ENCODE data around the gene DPY19L1.
"Not testable (repeated sequence)": the region's sequence is repeated elsewhere in the genome, so short reads cannot be mapped to it uniquely, and the experiment has no call there.

Gene DPY19L1

GRCh38 chr7:34995757-34996156, 41.5 kb downstream of the DPY19L1 start:
- Histone ChIP-seq H3K9me3 (replicated peaks in 1 of 11) (no peaks in the 10 kb centered on the region), H3K36me3 (peaks cover 0 to 4% (median 0%) of the 10 kb centered on the region in 11 experiments; a peak in 1 of 22 replicates), H3K4me1 (no peaks in the 10 kb centered on the region), H3K4me2 (no peak overlapping the region), H4K20me1 (no peaks in the 10 kb centered on the region), H3K9ac (no peak overlapping the region), H3K27ac (no peak overlapping the region), H3K27me3 (no peaks in the 10 kb centered on the region), H3K4me3 (no peak overlapping the region)
- TF ChIP-seq Cebpa-rat (IDR thresholded peaks at IDR 0.05), result no peak

- Histone ChIP-seq H3K9me3 (replicated peaks in 1 of 11) (no peaks in the 10 kb centered on the region), H3K27me3 (no peaks in the 10 kb centered on the region), H3K27ac (no peak overlapping the region), H3K36me3 (peaks cover 0 to 11% (median 0%) of the 10 kb centered on the region in 11 experiments; a peak in 3 of 22 replicates), H3K4me2 (no peak overlapping the region), H3K9ac (no peak overlapping the region), H3K4me1 (no peaks in the 10 kb centered on the region), H3K4me3 (no peak overlapping the region), H4K20me1 (no peaks in the 10 kb centered on the region)
- no peak for TF ChIP-seq Cebpa-rat (IDR thresholded peaks at IDR 0.05)
These were observed 45.1 kb downstream of the DPY19L1 start for GRCh38 chr7:34991938-34992840.

- H3K27ac ChIP-seq; H3K9ac ChIP-seq; H3K9me3 ChIP-seq (replicated peaks in 1 of 11); H4K20me1 ChIP-seq; H3K4me1 ChIP-seq; H3K4me3 ChIP-seq; H3K4me2 ChIP-seq; H3K27me3 ChIP-seq: not testable (repeated sequence)
- peaks cover 0 to 21% (median 0%) of the 10 kb centered on the region in 11 experiments; a peak in 3 of 22 replicates for H3K36me3 ChIP-seq
These were observed 48.7 kb downstream of the DPY19L1 start for GRCh38 chr7:34988442-34989125.

GRCh38 chr7:34985155-34985554, 52.1 kb downstream of the DPY19L1 start:
- H3K27ac ChIP-seq; H3K4me3 ChIP-seq; H3K9ac ChIP-seq; H3K9me3 ChIP-seq (replicated peaks in 1 of 11); H3K27me3 ChIP-seq; H3K4me1 ChIP-seq; H4K20me1 ChIP-seq; H3K4me2 ChIP-seq: not testable (repeated sequence)
- H3K36me3 ChIP-seq, result peaks cover 0 to 38% (median 0%) of the 10 kb centered on the region in 11 experiments; a peak in 6 of 22 replicates

GRCh38 chr7:34984140-34984539, 53.1 kb downstream of the DPY19L1 start:
- H4K20me1 ChIP-seq; H3K9ac ChIP-seq; H3K4me2 ChIP-seq; H3K9me3 ChIP-seq (replicated peaks in 1 of 11); H3K27me3 ChIP-seq; H3K27ac ChIP-seq; H3K4me1 ChIP-seq; H3K4me3 ChIP-seq: not testable (repeated sequence)
- peaks cover 0 to 34% (median 0%) of the 10 kb centered on the region in 11 experiments; a peak in 6 of 22 replicates for H3K36me3 ChIP-seq

GRCh38 chr7:34982371-34983019, 54.8 kb downstream of the DPY19L1 start:
- Histone ChIP-seq H3K9me3 (replicated peaks in 1 of 11) (no peaks in the 10 kb centered on the region), H3K4me1 (no peaks in the 10 kb centered on the region), H3K9ac (no peak overlapping the region), H3K4me3 (no peak overlapping the region), H3K27ac (no peak overlapping the region), H3K36me3 (peaks cover 0 to 37% (median 0%) of the 10 kb centered on the region in 11 experiments; a peak in 5 of 22 replicates), H4K20me1 (no peaks in the 10 kb centered on the region), H3K4me2 (no peak overlapping the region), H3K27me3 (no peaks in the 10 kb centered on the region)
- no peak for TF ChIP-seq Cebpa-rat (IDR thresholded peaks at IDR 0.05)

GRCh38 chr7:34979124-34979523, 58.2 kb downstream of the DPY19L1 start:
- not testable (repeated sequence) for H3K27ac ChIP-seq, H3K4me1 ChIP-seq, H3K9ac ChIP-seq, H4K20me1 ChIP-seq, H3K4me2 ChIP-seq, H3K4me3 ChIP-seq, H3K27me3 ChIP-seq
- Histone ChIP-seq H3K36me3 (peaks cover 0 to 45% (median 12%) of the 10 kb centered on the region in 11 experiments; a peak in 14 of 22 replicates), H3K9me3 (replicated peaks in 1 of 11) (peaks cover 0 to 18% (median 11%) of the 10 kb centered on the region in 11 experiments; a peak in 15 of 22 replicates)

GRCh38 chr7:34973400-34973760, 63.9 kb downstream of the DPY19L1 start:
- H3K4me3 ChIP-seq, result no peak overlapping the region
- H3K4me2 ChIP-seq, result no peak overlapping the region
- peaks cover 10 to 52% (median 26%) of the 10 kb centered on the region in 11 experiments; a peak in 19 of 22 replicates for H3K36me3 ChIP-seq
- H3K9ac ChIP-seq, result no peak overlapping the region
- peaks cover 0 to 10% (median 4%) of the 10 kb centered on the region in 10 experiments; a peak in 8 of 20 replicates for H3K4me1 ChIP-seq
- TF ChIP-seq Cebpa-rat (IDR thresholded peaks at IDR 0.05), result no peak
- H3K9me3 ChIP-seq (replicated peaks in 1 of 11), result peaks cover 0 to 18% (median 11%) of the 10 kb centered on the region in 11 experiments; a peak in 15 of 22 replicates
- no peaks in the 10 kb centered on the region for H3K27me3 ChIP-seq
- no peak overlapping the region for H3K27ac ChIP-seq
- H4K20me1 ChIP-seq, result no peaks in the 10 kb centered on the region

- H3K4me3 ChIP-seq, H3K4me2 ChIP-seq, H3K27ac ChIP-seq, H3K27me3 ChIP-seq, H3K9ac ChIP-seq, H4K20me1 ChIP-seq: not testable (repeated sequence)
- H3K9me3 ChIP-seq (replicated peaks in 1 of 11), result peaks cover 0 to 18% (median 11%) of the 10 kb centered on the region in 11 experiments; a peak in 15 of 22 replicates
- peaks cover 0 to 10% (median 4%) of the 10 kb centered on the region in 10 experiments; a peak in 8 of 20 replicates for H3K4me1 ChIP-seq
- peaks cover 10 to 50% (median 26%) of the 10 kb centered on the region in 11 experiments; a peak in 19 of 22 replicates for H3K36me3 ChIP-seq
These were observed 64.4 kb downstream of the DPY19L1 start for GRCh38 chr7:34972739-34973399.

GRCh38 chr7:34967818-34968217, 69.5 kb downstream of the DPY19L1 start:
- H3K9ac ChIP-seq; H3K27me3 ChIP-seq; H3K27ac ChIP-seq; H4K20me1 ChIP-seq; H3K4me3 ChIP-seq; H3K9me3 ChIP-seq (replicated peaks in 1 of 11); H3K4me1 ChIP-seq; H3K4me2 ChIP-seq: not testable (repeated sequence)
- peaks cover 10 to 47% (median 14%) of the 10 kb centered on the region in 11 experiments; a peak in 17 of 22 replicates for H3K36me3 ChIP-seq

GRCh38 chr7:34966504-34966903, 70.8 kb downstream of the DPY19L1 start:
- H3K9me3 ChIP-seq (replicated peaks in 1 of 11); H3K27ac ChIP-seq; H3K4me2 ChIP-seq; H3K4me3 ChIP-seq; H4K20me1 ChIP-seq; H3K27me3 ChIP-seq; H3K4me1 ChIP-seq; H3K9ac ChIP-seq: not testable (repeated sequence)
- H3K36me3 ChIP-seq, result peaks cover 4 to 45% (median 7%) of the 10 kb centered on the region in 11 experiments; a peak in 15 of 22 replicates

Data from BLaER1 treated with 17β-estradiol and CSF1 and Interleukin-3, amounts not matched to agents 10 nM and 100 nM (cell line).